HG03135 (cell line): Measurements from ENCODE around the gene ITPR2.

Experiments used
- ATAC-seq: cut with Tn5 transposase; IDR thresholded peaks from one replicate; pipeline ENCODE4 v1.9.1; 2021; ENCODE audit warnings: mild to moderate bottlenecking, moderate library complexity; ENCODE audit not compliant: unreplicated experiment

ITPR2 gene

DNA sequence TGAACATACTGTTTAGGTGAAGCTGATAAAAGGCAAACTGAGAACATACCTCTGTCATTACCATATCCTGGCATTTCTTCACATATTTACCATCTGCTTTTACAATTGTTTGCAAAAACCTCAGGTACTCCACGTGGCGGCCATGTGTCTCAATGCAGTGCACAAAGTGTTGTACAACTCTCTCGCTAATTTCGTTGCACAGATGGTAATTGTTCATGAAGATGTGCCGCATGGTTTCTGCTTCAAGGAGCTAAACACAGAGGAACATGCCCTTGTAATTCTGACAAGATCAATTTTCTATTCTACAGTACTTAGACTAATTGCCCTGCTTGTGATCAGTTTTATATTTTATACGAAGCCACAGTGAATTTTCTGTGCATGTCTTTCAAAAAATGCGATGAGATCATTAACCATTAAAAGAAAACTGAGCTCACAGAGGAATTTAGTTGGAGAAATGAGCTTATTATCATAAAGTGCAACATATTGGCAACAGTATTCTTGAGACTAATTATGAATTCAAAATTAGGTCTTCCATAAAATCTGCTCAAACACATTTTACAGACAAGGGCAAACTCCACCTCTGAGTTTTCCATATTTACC lies 233.8 kb downstream of the ITPR2 start:
- no peak for ATAC-seq

DNA sequence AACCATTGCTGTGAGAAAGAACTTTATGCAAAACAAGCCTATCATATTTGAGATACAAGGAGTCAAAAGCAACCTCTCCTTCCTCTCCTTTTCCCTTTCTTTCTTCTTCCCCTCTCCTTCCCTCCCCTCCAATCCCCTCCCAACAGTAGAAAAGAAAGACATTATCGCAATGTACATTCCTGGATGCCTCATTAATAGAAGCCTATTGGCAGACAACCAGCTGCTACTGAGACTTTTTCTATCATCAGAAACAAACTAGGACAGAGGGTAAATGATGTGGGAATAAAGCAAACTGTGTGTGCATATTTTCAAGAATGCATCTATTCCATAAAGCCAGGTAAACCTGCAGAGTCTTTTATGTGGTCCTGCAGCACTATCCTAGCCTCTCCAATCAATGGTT lies 237.2 kb downstream of the ITPR2 start:
- ATAC-seq = no peak

DNA sequence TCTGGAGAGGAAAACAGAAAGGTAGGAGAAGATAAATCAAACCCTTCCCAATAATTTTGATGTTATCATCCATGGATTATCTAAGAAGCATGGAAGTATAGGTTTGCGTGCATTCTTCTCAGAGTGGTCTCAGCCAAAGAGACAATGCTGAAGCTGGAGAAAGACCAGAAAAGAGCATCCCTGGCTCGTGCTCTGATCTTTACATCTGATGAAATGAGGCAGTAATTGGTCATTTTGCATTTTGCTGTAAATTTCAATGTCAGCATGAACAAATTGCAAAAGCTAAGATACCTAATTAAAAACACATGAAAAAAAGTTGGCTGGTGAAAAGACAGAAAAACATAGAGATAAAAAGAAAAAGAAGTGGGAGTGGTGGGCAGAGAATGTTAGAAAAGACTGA lies 252.4 kb downstream of the ITPR2 start:
- ATAC-seq = no peak

DNA sequence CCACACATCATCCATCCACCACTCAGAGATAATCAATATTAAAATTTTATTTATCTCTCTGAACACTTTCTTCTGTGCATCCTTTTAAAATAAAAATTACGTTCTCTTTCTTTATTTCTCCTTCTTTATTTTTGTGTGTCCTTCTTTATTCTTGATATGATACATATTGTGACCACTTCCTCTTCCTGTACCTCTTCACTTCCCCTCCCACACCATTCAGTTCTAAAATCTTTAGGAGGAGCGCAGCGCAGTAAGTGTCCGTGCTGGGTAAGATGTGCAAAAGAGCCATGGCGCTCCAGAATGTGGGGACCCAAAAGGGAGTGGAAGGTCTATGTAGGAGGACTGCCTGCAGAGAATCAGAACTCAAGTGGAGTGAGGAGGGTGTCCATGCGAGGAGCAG lies 256.7 kb downstream of the ITPR2 start:
- ATAC-seq = no peak

- ATAC-seq = no peak
These were observed 259.6 kb downstream of the ITPR2 start for GRCh38 chr12:26573225-26573909.

DNA sequence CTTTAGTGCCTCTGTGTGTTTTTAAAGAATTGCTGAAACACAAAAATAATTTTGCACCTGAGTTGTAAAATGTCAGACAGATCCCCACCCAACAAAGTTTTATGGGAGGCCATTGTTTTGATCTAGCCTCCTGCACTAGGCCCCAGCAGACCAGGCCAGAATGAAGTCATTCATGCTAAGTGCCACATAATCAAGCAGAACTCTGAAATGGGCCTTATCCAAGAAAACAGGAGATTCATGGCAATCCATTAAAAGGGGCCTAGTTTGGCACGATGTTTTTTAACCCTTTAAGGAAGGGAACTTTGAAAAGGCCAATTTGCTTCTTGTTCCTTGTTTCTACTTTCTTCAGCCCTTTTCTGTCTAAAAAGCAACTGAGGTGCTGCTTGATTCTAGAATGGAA lies 260.9 kb downstream of the ITPR2 start:
- ATAC-seq = no peak

DNA sequence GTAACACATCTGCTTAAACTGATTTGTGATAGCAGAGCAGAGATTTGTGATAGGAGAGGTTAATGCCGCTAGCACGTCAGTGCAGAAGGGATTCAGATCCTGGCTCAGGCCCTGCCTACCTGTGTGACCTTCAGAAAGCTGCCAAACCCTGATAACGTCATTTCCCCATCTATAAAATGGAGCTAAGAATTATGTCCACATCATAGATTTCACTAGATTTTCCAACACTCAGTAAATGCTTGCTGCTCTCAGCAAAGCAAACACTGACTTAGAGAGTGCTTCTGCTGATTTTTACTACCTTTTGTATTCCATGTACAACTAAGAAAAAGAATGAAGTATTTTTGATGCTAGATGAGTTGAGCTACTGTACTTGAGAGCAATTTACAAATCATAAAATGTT lies 261.4 kb downstream of the ITPR2 start:
- ATAC-seq = no peak

GRCh38 chr12:26567126-26567525 lies 265.9 kb downstream of the ITPR2 start:
- ATAC-seq = no peak

GRCh38 chr12:26566675-26567074 lies 266.3 kb downstream of the ITPR2 start:
- no peak for ATAC-seq

DNA sequence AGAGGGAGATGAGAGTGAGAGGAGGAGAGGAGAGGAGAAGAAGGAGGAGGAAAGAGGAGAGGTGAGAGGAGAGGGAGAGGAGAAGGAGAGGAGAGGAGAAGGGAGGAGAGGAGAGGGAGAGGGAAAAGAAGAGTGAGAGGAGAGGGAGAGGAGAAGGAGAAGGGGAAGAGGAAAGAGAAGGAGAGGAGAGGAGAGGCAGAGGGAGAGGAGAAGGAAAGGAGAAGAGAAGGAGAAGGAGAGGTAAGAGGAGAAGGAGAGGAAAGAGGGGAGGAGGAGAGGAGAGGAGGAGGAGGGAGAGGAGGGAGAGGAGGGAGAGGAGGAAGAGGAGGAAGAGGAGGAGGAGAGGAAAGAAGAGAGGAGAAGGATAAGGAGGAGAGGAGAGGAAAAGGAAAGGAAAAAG lies 266.8 kb downstream of the ITPR2 start:
- no peak for ATAC-seq

DNA sequence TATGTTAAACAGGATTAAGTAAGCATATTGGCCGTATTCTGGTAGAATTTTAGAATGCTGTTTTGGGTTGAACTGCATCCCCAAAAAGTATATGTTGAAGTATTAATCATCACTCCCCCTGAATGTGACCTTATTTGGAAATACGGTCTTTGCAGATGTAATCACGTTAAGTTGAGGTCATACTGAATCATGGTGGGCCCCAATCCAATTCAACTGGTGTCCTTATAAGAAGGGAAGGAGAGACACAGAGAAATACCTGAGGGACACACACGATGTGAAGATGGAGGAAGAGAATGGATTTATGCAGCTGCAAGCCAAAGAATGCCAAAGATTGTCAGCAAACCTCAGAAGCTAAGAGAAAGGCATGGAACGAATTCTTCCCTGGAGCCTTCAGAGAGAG lies 268.6 kb downstream of the ITPR2 start:
- ATAC-seq = no peak

- ATAC-seq = no peak
These were observed 269.4 kb downstream of the ITPR2 start for GRCh38 chr12:26563552-26563951.

- ATAC-seq = no peak
These were observed 275.7 kb downstream of the ITPR2 start for GRCh38 chr12:26557326-26557725.

DNA sequence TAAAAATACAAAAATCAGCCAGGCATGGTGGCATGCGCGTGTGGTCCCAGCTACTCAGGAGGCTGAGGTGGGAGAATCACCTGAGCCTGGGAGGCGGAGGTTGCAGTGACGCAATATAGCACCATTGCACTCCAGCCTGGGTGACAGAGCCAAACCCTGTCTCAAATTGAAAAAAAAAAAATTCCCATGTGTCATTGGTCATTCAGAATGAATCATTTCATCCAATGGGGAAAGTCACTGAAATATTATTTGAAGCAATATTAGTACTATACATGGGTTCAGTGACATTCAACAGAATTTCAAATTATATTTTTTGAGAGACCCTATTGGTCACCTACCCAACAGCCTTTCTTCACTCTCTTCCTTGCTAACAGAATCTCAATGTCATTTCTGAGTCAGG lies 276.1 kb downstream of the ITPR2 start:
- ATAC-seq = no peak

- no peak for ATAC-seq
These were observed 277.9 kb downstream of the ITPR2 start for GRCh38 chr12:26555139-26555538.

DNA sequence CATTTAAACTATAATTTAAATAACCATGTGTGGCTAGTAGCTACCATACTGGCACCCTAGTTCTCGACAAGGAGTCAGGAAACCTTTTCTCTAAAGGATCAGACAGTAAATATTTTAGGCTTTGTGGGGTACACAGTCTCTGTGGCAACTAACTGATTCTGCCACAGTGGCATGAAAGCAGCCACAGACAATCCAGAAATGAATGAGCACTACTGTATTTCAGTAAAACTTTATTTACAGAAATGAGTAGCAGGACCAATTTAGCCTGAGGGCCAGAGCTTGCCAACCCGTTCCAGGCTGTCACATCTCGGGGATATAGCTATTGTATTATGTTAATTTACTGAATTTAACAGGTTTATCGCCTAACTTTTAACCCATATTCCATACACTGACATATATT lies 278.7 kb downstream of the ITPR2 start:
- no peak for ATAC-seq

DNA sequence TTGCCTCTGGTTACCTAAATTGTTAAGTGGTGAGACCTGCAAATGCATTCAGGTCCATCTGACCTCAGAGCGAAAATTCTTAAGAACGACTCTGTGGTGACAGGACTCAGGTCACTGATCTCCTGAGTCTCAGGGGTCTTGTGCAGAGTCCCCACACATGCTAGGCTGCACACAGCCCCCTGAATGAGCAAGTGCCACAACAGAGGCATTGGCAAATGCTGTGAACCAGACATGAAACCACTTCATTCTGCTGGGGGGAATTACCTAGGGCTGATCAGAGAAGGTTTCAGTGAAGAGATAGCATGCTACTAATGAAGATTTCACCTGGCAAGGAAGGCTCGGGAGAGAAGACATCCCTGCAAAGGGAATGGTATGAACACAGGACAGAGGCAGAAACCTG lies 281.6 kb downstream of the ITPR2 start:
- no peak for ATAC-seq

DNA sequence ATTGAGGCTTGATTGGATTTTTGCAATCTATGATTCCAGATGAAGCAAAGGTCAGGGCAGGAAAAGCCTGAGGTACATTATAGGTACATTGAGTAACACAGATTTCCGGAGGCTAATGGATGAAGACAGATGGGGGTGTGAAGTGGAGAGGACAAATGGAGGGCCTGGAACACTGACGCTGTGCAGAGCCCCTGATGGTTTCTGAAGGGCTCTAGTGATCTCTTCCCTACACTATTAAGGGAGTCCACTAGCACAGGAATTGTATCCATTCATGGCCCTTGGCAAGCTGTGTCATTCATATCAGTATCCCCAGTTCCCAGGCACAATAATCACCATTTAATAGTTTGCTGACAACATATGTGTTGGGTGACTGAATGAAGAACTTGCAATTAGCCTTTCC lies 284.8 kb downstream of the ITPR2 start:
- no peak for ATAC-seq

DNA sequence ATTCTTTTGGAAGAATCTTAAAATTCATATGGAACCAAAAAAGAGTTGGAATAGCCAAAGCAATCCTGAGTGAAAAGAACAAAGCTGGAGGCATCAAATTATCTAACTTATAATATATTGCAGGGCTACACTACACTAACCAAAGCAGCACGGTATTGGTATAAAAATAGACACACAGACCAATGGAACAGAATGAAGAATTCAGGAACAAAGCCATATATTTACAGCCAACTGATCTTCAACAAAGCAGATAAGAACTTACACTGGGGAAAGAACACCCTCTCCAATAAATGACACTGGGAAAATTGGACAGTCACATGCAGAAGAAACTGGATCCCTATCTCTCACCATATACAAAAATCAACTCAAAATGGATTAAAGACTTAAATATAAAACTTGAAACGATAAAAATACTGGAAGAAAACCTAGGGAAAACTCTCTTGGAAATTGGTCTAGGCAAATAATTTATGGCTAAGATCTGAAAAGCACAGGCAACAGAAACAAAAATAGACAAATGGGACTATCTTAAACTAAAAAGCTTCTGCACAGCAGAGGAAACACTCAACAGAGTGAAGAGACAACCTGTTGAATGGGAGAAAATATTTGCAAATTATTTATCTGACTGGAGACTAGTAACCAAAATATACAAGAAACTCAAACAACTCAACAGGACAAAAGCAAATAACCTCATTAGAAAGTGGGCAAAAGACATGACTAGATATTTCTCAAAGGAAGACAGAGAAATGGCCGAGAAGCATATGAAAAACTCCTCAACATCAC lies 286.3 kb downstream of the ITPR2 start:
- ATAC-seq = no peak

- ATAC-seq = no peak
These were observed 293.9 kb downstream of the ITPR2 start for GRCh38 chr12:26539131-26539530.

DNA sequence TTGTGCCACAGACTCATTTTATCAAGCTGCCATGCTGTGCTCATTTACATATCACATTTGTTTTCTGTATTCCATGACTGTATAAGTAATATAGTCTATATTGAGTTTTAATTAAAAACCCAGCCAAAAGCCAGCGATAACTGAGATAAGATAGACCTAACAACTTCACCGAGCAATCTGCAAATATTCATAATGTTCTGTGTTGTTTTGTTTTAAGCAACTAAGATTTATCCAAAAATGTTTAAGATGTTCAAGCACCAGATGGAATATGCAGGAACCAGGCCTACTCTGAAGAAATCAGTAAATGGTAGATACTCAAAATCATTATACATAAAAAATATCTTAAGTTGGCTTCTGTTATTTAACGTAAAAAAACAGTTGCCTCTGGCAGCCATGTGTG lies 295.3 kb downstream of the ITPR2 start:
- ATAC-seq = no peak

- no peak for ATAC-seq
These were observed 295.9 kb downstream of the ITPR2 start for GRCh38 chr12:26537126-26537525.
